ENCODE results near the gene TUBGCP2.

The TUBGCP2 gene

DNA sequence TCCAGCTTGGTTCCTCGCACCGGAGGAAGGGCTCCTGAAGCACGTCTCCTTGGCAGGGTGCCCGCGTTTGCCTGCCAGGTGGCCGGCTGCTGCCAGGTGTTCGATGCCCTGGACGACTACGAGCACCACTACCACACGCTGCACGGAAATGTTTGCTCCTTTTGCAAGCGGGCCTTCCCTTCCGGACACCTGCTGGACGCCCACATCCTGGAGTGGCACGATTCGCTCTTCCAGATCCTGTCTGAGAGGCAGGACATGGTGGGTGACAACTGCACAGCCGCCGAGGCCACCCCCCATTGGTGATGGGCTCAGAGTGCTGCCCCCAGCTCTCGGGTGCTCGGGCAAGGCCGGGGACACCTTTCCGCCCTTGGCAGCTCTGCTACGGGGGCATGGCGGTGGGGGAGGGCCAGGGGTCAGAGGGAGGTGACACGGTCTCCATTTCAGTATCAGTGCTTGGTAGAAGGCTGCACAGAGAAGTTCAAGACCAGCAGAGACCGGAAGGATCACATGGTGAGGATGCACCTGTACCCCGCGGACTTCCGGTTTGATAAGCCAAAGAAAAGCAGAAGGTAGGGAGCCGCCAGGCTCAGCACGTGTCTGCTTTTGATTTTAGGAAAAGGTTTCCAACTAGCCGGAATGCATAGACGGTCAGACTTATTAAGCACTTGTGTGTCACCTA lies 1.2 kb upstream of the TUBGCP2 start:
- no peak for DNase-seq (ENCODE audit: low read depth in 2 of 2)
- TF ChIP-seq, protein P1, sequence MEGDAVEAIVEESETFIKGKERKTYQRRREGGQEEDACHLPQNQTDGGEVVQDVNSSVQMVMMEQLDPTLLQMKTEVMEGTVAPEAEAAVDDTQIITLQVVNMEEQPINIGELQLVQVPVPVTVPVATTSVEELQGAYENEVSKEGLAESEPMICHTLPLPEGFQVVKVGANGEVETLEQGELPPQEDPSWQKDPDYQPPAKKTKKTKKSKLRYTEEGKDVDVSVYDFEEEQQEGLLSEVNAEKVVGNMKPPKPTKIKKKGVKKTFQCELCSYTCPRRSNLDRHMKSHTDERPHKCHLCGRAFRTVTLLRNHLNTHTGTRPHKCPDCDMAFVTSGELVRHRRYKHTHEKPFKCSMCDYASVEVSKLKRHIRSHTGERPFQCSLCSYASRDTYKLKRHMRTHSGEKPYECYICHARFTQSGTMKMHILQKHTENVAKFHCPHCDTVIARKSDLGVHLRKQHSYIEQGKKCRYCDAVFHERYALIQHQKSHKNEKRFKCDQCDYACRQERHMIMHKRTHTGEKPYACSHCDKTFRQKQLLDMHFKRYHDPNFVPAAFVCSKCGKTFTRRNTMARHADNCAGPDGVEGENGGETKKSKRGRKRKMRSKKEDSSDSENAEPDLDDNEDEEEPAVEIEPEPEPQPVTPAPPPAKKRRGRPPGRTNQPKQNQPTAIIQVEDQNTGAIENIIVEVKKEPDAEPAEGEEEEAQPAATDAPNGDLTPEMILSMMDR (IDR thresholded peaks at IDR 0.05; ENCODE audit: low read depth, low read length) = no peak
- H3K4me3 ChIP-seq (replicated peaks in 1 of 2; ENCODE audit: low read depth in 2 of 2, low read length in 2 of 2) = no peak overlapping the region

DNA sequence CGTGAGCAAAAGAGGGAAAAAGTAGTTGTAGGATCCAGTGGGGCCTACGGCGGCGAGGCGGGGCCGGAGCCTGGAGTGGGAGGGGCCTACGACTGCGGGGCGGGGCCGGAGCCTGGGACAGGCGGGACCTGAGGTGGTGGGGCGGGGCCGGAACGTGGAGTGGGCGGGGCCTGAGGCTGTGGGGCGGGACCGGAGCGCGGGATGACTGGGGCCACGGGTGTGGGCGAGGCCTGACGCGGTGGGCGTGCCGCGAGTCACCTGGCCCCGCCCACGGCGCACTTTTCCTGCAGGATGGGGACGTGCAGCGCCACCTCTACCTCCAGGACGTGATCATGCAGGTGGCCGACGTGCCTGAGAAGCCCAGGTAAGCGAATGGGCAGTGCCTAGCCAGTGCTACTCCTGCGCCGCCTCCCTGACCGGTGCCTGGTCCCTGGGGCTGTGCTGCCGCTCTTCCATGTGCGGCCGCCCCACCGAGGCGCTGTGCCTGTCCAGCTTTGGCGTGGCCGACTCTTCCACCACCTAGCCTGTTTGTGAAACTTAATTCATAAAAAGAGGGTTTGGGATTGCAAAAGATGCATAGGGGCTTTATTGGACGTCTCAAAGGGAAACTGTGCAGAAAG lies 538 bp upstream of the TUBGCP2 start:
- H3K4me3 ChIP-seq (replicated peaks in 1 of 2; ENCODE audit: low read depth in 2 of 2, low read length in 2 of 2) = peak overlapping the region; percentile 71 to 78
- TF ChIP-seq, protein P1 (IDR thresholded peaks at IDR 0.05; ENCODE audit: low read depth, low read length) = no peak
- peak; percentile 94 to 95 for DNase-seq (ENCODE audit: low read depth in 2 of 2)

DNA sequence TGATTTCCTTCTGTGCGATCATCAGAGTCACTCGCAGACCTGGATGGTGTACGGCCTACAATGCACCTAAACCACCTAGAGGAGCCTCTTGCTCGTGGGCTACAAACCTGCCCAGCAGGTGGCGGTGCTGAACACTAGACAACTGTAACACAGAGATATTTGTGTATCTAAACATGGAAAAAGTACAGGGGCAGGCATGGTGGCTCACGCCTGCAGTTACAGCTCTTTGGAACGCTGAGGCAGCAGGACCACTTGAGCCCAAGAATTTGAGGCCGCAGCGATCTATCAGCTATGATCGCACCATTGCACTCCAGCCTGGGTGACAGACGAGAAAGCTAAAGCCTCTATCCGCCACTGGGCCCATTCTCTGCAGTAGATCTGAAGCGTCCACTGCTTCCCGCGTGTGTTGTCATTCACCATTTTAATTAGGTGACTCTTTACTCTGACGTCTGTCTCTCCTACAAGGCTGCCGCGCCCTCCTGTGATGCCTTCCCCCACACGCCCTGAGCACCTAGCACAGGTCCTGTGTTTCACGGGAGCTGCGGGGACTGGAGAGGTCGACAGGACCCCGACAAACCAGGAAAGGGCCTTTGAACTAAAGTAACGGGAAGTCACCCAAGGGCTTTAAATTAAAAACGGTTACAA lies 774 bp downstream of the TUBGCP2 start:
- TF ChIP-seq, protein P1 (IDR thresholded peaks at IDR 0.05; ENCODE audit: low read depth, low read length) = peak; percentile 78

DNA sequence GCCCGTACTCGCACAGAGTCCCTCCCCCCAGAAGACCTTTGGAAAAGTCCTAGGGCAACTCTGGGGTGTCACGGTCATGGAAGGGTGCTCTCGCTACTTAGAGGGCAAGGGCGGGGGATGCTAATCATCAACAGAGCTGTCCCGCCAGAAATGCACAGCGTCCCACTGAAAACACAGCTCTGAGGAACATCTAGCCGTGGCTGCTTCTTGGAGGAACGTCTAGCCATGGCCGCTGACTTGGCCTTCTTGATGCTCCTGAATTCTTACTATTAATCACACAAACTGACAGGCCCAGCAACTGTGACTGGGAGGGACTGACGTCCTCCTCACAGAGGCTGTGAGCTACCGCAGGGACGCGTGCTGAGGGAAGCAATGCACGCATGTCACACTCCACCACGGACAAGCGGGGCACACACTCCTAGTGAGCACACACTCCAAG lies 1.7 kb downstream of the TUBGCP2 start:
- DNase-seq (ENCODE audit: low read depth in 2 of 2) = no peak
- TF ChIP-seq, protein P1 (IDR thresholded peaks at IDR 0.05; ENCODE audit: low read depth, low read length) = no peak
- H3K4me3 ChIP-seq (replicated peaks in 1 of 2; ENCODE audit: low read depth in 2 of 2, low read length in 2 of 2) = no peak overlapping the region

More for the DNA sequence above, 774 bp downstream of the TUBGCP2 start:
- H3K4me3 ChIP-seq (replicated peaks in 1 of 2; ENCODE audit: low read depth in 2 of 2, low read length in 2 of 2) = peak overlapping the region; percentile 71 to 78
- peak; percentile 70 to 71 for DNase-seq (ENCODE audit: low read depth in 2 of 2)

DNA sequence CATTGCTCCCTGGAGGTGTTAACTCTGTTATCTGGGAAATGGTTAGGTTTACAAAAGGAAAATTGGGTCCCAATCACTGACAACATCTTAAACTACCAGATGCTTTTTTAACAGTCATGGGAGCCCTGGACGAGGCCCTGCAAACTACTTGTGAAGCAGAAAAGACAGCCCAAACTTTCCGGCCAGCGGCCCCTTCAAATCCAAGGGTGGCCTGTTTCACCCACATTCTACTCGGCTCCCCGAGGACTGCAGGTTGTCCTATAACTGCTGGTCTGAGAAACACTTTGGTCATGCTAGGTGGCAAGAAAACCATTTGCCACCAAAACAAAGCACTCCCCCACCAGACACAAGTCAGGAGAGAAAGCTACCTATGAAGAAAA lies 2.6 kb downstream of the TUBGCP2 start:
- H3K4me3 ChIP-seq (replicated peaks in 1 of 2; ENCODE audit: low read depth in 2 of 2, low read length in 2 of 2) = no peak overlapping the region
- no peak for DNase-seq (ENCODE audit: low read depth in 2 of 2)
- TF ChIP-seq, protein P1 (IDR thresholded peaks at IDR 0.05; ENCODE audit: low read depth, low read length) = no peak

DNA sequence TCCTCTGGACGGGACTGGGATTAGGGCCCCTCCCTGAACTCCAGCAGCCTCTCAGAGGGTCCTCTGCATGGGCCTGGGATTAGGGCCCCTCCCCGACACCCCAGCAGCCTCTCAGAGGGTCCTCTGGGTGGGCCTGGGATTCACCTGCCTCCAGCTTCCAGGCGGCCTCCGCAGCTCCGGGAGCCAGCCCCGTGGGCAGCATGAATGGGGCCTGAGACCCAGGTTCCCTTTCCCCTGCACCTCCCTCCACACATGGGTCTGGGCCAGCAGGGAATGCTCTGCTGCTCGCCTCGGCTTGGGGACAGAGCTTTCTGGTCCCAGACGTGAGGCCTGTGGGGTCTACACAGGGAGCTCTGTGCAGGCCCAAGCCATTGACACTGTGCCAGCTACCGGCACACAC lies 5.5 kb downstream of the TUBGCP2 start:
- TF ChIP-seq, protein P1 (IDR thresholded peaks at IDR 0.05; ENCODE audit: low read depth, low read length) = no peak
- no peak for DNase-seq (ENCODE audit: low read depth in 2 of 2)
- H3K4me3 ChIP-seq (replicated peaks in 1 of 2; ENCODE audit: low read depth in 2 of 2, low read length in 2 of 2) = no peak overlapping the region
